HG03045 (cell line): ENCODE results near the gene ATRN.
"Not testable (repeated sequence)": the region's sequence is repeated elsewhere in the genome, so short reads cannot be mapped to it uniquely, and the experiment has no call there.

Experiments
- ATAC-seq: cut with Tn5 transposase; IDR thresholded peaks from one replicate; pipeline ENCODE4 v1.9.1; 2021; ENCODE audit warnings: mild to moderate bottlenecking, moderate library complexity; ENCODE audit not compliant: unreplicated experiment

Gene ATRN

GRCh38 chr20:3560578-3560977, 89.8 kb downstream of the ATRN start:
- no peak for ATAC-seq

DNA sequence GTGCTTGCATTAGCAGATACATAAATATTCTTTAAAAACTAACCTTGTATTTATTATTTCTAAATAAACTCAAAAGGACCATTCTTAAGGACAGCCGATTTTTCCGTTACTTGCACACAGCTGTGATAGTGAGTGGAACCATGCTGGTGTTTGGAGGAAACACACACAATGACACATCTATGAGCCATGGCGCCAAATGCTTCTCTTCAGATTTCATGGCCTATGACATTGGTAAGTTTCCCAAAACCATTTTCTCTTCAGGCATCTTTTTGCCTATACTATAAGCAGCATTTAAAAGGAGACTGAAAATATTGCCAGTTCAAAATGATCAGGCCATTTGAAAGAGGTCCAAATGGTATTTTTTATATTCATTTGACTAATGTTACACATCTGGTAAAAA, 92.3 kb downstream of the ATRN start:
- no peak for ATAC-seq

- no peak for ATAC-seq
These were observed 92.8 kb downstream of the ATRN start for GRCh38 chr20:3563548-3564177.

DNA sequence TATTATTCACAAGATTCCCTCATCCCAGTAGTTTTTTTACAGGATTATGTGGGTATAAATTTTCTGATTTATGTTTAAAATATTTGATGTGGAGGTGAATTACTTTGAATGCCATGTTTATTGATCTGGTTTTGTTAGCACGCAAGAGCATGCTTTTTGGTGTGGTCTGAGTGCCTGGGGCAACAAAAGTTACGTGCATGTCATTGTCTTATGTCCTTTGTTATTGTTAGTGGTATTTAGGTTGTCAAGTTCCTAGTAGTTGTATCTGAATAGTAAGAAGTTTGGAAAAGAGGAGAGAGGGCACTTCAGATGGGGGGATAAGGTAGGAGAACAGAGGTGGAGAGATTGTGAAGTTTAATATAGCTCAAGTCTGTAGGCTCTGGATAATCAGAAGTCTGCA, 95.0 kb downstream of the ATRN start:
- ATAC-seq = no peak

DNA sequence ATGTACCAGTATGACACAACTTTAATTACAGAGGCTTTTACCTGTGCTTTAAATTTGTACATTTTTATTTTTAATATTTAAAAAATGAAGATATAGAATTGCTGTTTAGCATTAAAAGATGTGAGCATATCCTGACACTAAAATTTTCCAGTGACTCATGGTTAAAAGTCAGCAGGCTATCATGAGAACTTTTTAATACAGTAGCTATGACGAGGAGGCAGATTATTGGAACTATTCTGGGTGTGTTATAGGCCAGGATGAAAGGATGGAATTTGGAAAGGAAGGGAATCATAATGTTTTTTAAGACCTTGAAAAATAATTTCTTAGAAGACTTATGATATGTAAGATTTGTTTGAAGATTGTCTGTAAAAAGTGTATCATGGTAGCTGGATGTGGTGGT, 101.3 kb downstream of the ATRN start:
- ATAC-seq = no peak

- no peak for ATAC-seq
These were observed 105.5 kb downstream of the ATRN start for GRCh38 chr20:3576363-3576762.

GRCh38 chr20:3577366-3577765, 106.5 kb downstream of the ATRN start:
- no peak for ATAC-seq

DNA sequence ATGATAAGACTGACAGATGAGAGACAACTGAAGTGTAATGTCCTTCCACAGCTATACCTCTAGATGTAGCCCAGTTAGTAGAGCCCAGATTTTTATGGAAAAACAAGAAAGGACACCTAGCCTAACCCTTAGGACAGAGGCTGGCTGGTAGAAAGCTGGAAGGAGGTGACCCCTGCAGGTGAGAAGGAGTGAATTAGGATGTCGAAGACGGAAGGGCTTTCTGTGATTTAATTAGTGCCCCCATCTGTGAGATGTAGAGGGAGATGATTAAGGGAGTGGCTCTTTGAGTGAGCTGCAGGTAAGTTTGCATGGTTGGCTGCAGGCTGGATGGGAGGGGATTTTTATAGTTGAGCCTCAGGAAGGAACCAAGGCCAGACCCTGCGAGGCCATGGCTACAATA, 109.6 kb downstream of the ATRN start:
- no peak for ATAC-seq

DNA sequence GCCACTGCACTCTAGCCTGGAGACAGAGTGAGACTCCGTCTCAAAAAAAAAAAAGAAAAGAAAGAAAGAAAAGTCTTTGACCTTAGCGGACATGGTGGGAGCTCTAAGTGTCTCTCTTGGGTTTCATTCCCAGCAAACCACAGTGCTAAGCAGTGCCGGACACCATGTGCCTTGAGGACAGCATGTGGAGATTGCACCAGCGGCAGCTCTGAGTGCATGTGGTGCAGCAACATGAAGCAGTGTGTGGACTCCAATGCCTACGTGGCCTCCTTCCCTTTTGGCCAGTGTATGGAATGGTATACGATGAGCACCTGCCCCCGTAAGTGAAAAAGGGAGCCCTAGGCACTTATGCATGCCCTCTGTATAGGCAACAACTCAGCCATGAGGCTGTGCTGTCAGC, 112.9 kb downstream of the ATRN start:
- no peak for ATAC-seq

DNA sequence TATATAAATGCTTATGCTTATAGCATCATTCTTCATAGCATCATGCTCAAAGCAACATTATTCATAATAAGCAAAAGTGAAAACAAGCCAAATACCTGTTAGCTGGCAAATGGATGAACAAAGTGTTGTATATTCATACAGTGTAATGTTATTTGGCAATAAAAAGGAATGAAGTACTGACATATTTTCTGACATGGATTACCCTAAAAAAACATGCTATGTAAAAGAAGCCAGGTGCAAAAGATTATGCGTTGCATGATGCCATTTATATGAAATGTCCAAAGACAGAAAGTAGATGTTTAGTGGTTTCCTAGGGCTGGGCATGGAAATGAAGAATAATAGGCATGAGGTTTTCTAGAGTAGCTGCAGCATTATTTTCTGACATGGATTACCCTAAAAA, 115.3 kb downstream of the ATRN start:
- ATAC-seq = no peak

DNA sequence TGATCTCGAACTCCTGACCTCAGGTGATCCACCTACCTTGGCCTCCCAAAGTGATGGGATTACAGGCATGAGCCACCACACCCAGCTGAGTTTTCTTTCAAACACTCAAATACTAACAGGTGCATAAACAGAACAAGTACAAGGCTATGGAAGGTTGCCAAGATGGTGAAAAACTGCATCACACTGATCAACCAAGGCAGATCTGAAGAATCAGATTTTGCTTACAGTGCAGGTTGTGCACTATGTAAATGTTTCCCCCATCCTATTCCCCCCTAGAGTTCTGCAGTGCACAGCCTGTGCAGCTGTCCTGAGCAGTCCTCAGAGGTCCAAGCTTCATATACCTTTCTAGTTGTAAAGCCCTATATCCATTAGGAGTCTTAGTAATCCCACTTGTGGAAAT, 119.3 kb downstream of the ATRN start:
- no peak for ATAC-seq

GRCh38 chr20:3592931-3593330, 122.1 kb downstream of the ATRN start:
- ATAC-seq = no peak

DNA sequence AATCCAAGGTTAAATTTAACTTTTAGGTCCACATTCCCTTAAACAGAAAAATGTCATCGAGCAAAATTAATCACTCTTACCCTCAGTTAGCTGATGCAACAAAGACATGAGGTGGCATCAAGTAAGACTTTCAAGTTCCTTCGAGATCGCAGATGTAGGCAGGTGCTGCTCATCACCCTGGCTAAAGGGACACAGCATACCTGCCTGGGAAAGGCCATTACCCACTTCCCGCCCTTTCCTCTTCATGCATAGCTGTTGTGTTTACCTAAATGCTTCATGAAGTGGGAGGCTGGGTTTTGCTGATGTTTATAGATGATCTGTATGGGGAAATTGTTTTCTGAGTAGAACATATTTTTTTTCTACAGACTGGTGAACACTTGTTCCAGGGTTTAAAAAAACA, 124.7 kb downstream of the ATRN start:
- ATAC-seq = no peak

- no peak for ATAC-seq
These were observed 132.3 kb downstream of the ATRN start for GRCh38 chr20:3603108-3603507.

- not testable (repeated sequence) for ATAC-seq
These were observed 134.6 kb downstream of the ATRN start for GRCh38 chr20:3605386-3605886.

DNA sequence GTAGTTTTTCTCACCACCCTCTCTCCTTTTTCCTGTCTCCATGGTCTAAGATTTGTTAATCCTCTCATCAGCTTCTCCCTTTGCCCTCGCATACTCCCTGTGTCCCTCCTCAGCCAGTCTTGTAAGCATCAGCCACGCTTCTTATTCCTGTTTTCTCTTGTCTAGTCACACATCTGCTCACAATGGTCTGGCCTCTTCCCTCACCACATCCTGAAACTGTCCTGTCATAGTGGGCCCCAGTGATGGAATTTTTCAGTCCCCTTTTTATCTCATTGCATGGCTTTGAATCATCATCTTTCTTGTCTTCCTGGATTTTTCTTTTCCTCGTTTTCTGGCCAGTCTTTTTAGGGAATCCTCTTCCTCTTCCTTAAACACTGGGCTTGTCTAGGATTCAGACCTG, 135.2 kb downstream of the ATRN start:
- ATAC-seq = no peak

DNA sequence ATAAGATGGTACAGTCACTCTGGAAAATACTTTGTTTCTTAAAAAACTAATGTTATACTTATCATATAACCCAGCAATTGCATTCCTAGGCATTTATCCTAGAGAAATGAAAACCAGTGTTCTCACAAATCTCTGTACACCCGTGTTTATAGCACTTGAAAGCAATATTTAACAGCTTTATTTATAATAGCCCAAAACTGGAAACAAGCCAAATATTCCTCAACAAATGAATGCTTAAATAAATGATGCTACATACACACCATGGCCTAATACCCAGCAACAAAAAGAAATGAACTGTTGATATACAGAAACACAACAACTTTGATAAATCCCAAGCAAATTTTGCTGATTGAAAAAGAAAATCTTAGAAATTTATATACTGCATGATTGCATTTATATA, 141.1 kb downstream of the ATRN start:
- ATAC-seq = no peak

- no peak for ATAC-seq
These were observed 142.2 kb downstream of the ATRN start for GRCh38 chr20:3612795-3613572.

DNA sequence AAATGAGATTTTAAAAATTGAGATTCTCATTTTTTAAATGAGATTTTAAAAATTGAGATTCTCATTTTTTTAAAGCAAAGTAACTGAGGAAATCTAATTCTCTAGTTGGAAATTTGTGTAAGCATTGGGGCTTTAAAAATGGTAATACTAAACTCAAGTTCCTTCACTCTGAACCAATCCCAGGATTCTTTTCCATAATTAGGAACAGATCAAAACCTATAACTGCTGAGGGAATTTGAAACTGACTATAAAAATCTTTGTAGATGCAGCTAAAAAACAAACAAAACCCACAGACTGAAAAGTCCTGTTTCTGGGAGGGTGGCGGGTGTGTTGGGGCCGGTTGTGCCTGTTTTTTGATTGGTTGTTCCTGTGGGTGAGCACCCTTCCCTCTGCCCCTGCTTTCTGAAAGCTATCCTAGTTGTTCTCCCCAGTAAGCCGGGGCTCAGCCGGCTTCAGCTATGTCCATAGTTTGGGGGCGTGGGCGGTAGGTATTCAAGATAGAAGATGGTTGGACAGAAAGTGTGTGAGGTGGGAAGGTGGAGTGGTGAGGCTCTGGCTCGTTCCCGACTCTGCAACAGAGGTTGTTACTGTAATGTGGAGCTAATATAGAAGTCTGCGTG, 143.1 kb downstream of the ATRN start:
- no peak for ATAC-seq

DNA sequence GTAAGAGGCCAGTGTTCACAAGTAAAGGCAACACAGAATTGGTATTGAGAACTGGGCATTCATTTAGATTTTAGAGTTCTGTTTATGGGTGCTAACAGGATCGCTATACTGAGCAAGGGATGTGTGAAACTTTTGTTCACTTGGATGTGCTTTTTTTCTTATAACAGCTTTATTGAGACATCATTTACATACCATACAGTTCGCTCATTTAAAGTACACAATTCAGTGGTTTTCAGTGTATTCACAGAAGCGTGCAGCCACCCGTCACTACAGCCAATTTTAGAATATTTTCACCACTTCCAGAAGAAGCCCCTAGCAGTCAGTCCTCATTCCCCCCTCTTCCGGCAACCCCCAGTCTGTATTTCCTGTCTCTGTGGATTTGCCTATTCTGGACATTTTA, 143.6 kb downstream of the ATRN start:
- no peak for ATAC-seq

DNA sequence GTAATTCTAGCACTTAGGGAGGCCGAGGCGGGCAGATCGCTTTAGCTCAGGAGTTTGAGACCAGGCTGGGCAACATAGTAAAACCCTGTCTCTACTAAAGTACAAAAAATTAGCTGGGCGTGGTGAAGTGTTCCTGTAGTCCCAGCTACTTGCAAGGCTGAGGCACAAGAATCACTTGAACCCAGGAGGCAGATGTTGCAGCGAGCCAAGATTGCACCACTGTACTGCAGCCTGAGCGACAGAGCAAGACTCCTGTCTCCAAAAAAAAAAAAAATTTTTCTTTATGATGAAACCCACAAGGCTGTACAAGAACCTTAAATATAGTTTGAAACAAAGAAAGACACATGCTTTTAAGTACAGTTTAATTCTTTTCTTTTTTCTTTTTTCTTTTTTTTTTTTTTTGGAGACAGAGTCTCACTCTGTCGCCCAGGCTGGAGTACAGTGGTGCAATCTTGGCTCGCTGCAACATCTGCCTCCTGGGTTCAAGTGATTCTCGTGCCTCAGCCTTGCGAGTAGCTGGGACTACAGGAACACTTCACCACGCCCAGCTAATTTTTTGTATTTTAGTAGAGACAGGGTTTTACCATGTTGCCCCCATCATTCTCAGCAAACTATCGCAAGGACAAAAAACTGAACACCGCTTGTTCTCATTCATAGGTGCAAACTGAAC, 144.5 kb downstream of the ATRN start:
- ATAC-seq = not testable (repeated sequence)

GRCh38 chr20:3616250-3616649, 145.4 kb downstream of the ATRN start:
- no peak for ATAC-seq
